GM19099 (cell line): ENCODE measurements around the gene FADS6.

ENCODE experiments used
- POLR2A ChIP-seq: IDR thresholded peaks from 3 replicates; pipeline ENCODE4 v1.6.1; 2011; ENCODE audit warnings: low read depth; ENCODE audit not compliant: insufficient read length; ENCODE audit errors: extremely low read depth

Gene FADS6

GRCh38 chr17:74864866-74865395, 28.5 kb downstream of the FADS6 start:
- TF ChIP-seq POLR2A: no peak

GRCh38 chr17:74864297-74864865, 29.1 kb downstream of the FADS6 start:
- TF ChIP-seq POLR2A: no peak

DNA sequence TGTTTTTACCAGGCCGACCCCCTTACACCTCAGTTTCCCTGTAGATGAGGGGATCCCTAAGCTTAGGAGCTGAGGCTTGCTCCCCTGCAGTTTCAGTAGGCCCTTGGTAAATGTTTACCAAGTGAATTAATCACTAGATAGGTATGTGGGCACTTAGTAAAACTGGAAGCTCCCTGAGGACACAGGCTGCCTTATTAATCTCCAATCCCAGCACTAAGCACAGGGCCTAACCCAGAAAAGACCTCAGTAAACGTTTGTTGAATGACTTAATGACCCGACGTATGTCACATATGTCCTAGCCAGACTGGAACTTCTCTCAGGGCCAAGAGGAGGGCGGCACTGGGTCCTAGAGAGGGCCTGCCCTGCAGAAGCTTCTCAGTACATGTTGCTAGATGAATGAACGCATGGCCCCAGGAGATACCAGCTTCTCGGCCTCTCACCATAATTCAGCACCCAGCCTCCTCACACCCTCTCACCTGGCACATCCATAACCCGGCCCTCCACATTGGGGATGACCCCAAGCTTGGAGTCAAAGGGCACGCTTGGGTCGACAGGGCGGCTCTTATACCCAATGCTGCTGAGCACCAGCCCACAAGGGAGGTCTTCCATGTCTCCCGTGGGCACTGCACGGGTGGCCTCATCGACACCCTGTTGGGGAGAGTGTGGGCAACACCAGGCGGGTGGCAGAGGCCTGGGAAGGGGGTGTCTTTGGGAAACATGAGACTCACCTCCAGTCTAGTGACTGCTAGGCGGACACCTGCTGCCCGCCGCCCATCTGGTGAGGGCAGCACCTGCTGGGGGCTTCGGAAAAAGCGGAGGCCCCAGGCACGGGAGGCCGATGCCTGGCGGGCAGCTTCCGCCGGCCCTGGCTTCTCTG, 29.8 kb downstream of the FADS6 start:
- TF ChIP-seq POLR2A: no peak

- TF ChIP-seq POLR2A: no peak
These were observed 30.5 kb downstream of the FADS6 start for GRCh38 chr17:74862919-74863318.

GRCh38 chr17:74862108-74862901, 31.1 kb downstream of the FADS6 start:
- TF ChIP-seq POLR2A: no peak

DNA sequence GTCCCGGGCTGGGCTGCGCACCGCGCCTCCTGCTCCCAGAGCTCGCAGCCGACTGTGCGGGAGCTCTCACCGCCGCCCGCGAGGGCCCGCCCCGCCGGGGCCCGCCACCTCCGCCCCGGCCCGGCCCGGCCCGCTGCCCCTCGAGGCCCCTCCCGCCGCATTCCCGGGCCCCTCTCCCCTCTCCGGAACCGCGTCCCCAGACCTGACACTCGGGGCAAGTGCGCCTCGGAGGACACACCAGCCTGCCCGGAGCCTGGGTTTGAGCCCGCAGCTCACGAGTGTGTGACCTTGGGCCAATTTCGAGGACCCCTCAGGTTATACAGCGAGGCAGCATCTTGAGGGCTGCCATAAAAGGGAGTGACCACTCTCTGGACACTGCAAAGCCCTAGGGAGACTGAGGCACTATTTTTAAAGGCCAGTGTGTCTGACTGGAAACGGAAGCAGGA, 31.7 kb downstream of the FADS6 start:
- no peak for TF ChIP-seq POLR2A

DNA sequence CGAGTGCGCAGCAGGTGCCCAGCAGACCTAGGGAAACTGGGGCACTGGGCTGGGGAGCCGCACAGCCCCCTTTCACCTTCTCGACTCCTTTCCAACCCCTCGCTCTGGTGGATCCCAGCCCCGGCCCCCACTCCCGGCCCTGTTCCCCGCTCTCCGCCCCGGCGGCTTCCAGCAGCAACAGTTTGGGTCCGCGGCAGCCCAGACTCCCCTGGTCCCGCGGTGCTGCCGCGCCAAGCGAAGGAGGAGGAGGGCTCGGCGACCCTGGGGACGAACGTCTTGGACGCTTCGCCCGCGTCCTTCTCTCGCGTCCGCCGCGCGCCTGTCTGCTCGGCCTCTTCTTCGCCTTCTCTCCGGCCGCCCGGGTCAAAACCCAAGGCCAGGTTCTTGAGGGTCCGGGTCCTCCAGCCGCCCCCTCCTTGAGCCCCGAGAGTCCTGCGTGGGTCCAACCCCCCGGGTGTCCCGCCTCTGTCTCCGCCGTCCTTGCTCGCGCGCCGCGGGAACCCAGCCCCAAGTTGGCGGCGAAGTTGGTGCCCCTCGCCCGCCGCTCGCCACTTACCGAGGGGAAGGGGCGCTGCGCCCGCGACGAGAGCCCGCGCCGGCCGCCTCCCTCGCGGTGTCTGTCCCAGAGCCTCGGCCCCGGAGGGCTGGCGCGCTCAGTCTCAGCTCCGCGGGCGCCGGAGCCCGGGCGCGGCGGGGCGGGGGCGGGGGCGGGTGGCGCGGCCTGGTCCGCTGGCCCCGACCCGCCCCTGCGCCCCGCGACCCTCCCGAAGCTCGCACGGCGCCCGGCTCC, 32.4 kb downstream of the FADS6 start:
- no peak for TF ChIP-seq POLR2A

- TF ChIP-seq POLR2A: no peak
These were observed 33.1 kb downstream of the FADS6 start for GRCh38 chr17:74860229-74860871.

GRCh38 chr17:74859459-74860228, 33.8 kb downstream of the FADS6 start, which contains the start of gene GRIN2C:
Gene GRIN2C, minus strand, starts transcription at chr17:74859885. Its CDS starts 4,793 bp downstream, at chr17:74855092.
- TF ChIP-seq POLR2A: no peak

- no peak for TF ChIP-seq POLR2A
These were observed 34.6 kb downstream of the FADS6 start for GRCh38 chr17:74858672-74859458.

GRCh38 chr17:74857191-74857590, 36.2 kb downstream of the FADS6 start:
- no peak for TF ChIP-seq POLR2A

- no peak for TF ChIP-seq POLR2A
These were observed 37.3 kb downstream of the FADS6 start for GRCh38 chr17:74856112-74856511.

DNA sequence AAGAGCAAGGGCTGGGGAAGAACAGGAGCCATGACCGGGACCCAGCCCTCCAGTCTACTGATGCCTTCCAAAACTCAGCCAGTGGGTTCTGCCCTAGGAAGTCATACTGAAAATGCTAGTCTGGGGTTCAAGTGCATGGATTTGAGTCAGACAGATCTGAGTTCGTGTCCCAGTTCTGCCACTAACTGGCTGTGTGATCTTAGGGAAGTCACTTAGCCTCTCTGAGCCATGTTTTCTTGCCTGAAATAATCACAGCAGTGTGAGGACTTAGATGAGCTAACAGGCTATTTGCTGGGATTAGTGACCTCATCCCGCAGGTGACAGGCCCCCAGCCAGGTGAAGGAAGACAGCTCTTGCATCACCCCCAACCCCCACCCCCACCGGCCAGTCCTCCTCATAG, 38.1 kb downstream of the FADS6 start:
- no peak for TF ChIP-seq POLR2A

GRCh38 chr17:74854792-74855191, 38.6 kb downstream of the FADS6 start:
- TF ChIP-seq POLR2A: no peak
